Measurements from ENCODE around the gene PARD3.

DNA sequence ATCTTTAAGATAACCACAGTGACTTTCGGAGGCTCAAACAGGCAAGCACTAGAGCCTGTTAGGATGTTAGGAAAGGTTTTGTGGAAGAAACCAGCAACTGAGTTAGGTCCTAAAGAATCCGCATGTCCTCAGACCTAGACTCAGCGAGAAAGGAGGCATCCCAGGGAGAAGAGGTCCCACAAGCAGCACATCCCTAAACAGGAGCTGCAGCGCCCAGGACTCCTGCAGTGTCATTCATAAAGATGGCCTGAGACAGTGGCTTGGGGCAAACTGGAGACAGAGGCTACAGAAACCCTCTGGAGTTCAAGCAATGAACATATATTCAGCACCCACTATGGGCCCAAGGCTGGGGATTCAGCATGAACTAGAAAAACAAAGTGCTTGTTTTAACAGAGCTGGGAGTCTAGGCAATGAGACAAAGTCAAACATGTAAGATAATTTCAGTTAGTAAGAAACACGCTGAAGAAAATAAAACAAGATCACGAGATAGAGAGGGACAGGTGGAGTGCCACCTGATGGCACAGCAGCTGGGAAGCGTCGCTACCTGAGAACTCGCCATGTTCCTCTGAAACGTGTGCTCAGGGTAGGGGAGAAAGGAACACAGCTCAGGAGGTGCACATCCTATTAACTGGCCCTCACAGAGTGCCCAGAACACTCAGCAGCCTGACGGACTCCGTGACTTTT lies 48.1 kb downstream of the PARD3 start:
- no peak for TF ChIP-seq EZH2 (IDR thresholded peaks at IDR 0.05; ENCODE audit: insufficient read depth, low read length)
- TF ChIP-seq, protein P1, sequence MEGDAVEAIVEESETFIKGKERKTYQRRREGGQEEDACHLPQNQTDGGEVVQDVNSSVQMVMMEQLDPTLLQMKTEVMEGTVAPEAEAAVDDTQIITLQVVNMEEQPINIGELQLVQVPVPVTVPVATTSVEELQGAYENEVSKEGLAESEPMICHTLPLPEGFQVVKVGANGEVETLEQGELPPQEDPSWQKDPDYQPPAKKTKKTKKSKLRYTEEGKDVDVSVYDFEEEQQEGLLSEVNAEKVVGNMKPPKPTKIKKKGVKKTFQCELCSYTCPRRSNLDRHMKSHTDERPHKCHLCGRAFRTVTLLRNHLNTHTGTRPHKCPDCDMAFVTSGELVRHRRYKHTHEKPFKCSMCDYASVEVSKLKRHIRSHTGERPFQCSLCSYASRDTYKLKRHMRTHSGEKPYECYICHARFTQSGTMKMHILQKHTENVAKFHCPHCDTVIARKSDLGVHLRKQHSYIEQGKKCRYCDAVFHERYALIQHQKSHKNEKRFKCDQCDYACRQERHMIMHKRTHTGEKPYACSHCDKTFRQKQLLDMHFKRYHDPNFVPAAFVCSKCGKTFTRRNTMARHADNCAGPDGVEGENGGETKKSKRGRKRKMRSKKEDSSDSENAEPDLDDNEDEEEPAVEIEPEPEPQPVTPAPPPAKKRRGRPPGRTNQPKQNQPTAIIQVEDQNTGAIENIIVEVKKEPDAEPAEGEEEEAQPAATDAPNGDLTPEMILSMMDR (IDR thresholded peaks at IDR 0.05; ENCODE audit: insufficient read depth, low read depth, low read length) = no peak

All from astrocyte (in vitro differentiated cells and primary cell).